Upper lobe of left lung (tissue), 4 donors: ENCODE data around the gene CSPG4.
"Not testable (repeated sequence)": the region's sequence is repeated elsewhere in the genome, so short reads cannot be mapped to it uniquely, and the experiment has no call there.

Experiments used
- POLR2A ChIP-seq, 4 donors: fragments of 450-650 bp; IDR thresholded peaks; one replicate each; pipeline ENCODE4 v1.5.1; 2016 to 2017; ENCODE audit warnings: antibody characterized with exemption in 4 of 4, mild to moderate bottlenecking in 2 of 4
- POLR2AphosphoS5 ChIP-seq, 2 donors: sonication (generic); formaldehyde crosslinking; IDR thresholded peaks; one replicate each; pipeline ENCODE4 v1.5.1; 2017; ENCODE audit warnings: antibody characterized with exemption in 2 of 2

- TF ChIP-seq POLR2AphosphoS5, POLR2A (IDR thresholded peaks at IDR 0.05): not testable (repeated sequence)
Observed at GRCh38 chr15:75754871-75755270, 42.2 kb upstream of the CSPG4 start.
